IPS DF 6.9 (cell line): ENCODE data around the gene CCR8.

Experiments used
- DNase-seq: peaks from one replicate; pipeline ENCODE4 v3.0.0-alpha.2; 2013; ENCODE audit warnings: low read depth, low spot score
- H3K27ac ChIP-seq: one replicate; pipeline ENCODE4 v1.5.1; 2013; ENCODE audit warnings: low read length, control low read depth
- H3K27me3 ChIP-seq: 2 replicates; pipeline ENCODE4 v1.6.1; 2013; ENCODE audit warnings: mild to moderate bottlenecking, low read length; ENCODE audit not compliant: control insufficient read depth, insufficient read depth
- H3K36me3 ChIP-seq: 2 replicates; pipeline ENCODE4 v1.6.1; 2013; ENCODE audit warnings: low read length; ENCODE audit not compliant: control insufficient read depth, insufficient read depth
- H3K4me1 ChIP-seq: 2 replicates; pipeline ENCODE4 v1.6.1; 2013; ENCODE audit warnings: low read length; ENCODE audit not compliant: control insufficient read depth, insufficient read depth
- H3K4me3 ChIP-seq: 2 replicates; pipeline ENCODE4 v1.5.1; 2013; ENCODE audit warnings: mild to moderate bottlenecking, low read length
- H3K9me3 ChIP-seq: 2 replicates; pipeline ENCODE4 v1.6.1; 2013; ENCODE audit warnings: low read length, inconsistent platforms; ENCODE audit not compliant: control insufficient read depth, insufficient read depth
- WGBS: extraction: QIAGEN DNeasy Blood & Tissue Kit; methylation state at CpG from one replicate; pipeline ENCODE4 v1.1.7; 2013; ENCODE audit warnings: mixed read lengths, missing lambda C conversion rate; ENCODE audit not compliant: insufficient read length, insufficient coverage; 5-methylcytosine and 5-hydroxymethylcytosine counted together

The CCR8 gene

DNA sequence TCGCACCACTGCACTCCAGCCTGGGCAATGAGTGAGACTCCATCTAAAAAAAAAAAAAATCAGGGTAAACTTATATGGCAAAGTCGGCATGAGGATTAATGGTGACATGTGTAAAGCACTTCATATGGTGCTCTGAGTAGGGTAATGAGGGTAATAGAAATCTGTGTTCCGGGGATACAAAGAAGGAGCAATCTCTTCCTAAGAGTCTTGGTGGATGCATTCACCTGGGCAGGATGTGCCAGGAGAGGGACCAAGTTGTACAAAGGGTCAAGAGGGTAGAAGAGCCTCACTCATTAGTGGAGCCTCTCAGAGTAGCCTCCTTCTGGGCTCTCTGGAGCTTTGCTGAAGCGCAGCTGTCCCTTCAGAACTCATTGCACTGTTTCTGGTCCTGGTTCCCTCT lies 40.4 kb upstream of the CCR8 start:
- Histone ChIP-seq H3K9me3 (no peaks in the 10 kb centered on the region), H3K27ac (no peak overlapping the region), H3K4me1 (no peaks in the 10 kb centered on the region), H3K36me3 (no peaks in the 10 kb centered on the region), H3K4me3 (no peak overlapping the region), H3K27me3 (no peaks in the 10 kb centered on the region)
- no peak for DNase-seq
- WGBS, result no CpG with 5 or more reads among the region's 4 CpGs

DNA sequence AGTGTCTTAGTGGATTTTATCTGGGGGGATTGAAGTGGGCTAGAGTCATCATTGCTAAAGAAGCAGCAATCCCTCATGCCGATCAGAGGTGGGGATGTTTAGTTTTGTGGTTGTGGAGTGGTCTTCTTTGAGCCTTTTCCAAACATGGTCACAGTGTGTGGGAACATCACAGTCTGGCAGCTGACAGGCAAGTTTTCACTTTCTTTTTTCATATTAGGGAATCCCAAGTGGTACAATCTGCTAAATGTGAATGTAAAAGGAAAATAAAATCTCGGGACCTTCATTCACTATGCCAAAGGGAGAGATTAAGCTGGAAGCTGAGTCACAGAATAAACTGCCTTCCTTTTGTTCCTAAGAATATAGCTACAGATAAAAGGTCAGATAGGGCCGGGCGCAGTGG lies 39.3 kb upstream of the CCR8 start:
- DNase-seq, result no peak
- no CpG with 5 or more reads among the region's 4 CpGs for WGBS
- no peaks in the 10 kb centered on the region for H3K36me3 ChIP-seq
- H3K27ac ChIP-seq, result no peak overlapping the region
- no peaks in the 10 kb centered on the region for H3K27me3 ChIP-seq
- H3K4me1 ChIP-seq, result no peaks in the 10 kb centered on the region
- no peaks in the 10 kb centered on the region for H3K9me3 ChIP-seq
- no peak overlapping the region for H3K4me3 ChIP-seq

DNA sequence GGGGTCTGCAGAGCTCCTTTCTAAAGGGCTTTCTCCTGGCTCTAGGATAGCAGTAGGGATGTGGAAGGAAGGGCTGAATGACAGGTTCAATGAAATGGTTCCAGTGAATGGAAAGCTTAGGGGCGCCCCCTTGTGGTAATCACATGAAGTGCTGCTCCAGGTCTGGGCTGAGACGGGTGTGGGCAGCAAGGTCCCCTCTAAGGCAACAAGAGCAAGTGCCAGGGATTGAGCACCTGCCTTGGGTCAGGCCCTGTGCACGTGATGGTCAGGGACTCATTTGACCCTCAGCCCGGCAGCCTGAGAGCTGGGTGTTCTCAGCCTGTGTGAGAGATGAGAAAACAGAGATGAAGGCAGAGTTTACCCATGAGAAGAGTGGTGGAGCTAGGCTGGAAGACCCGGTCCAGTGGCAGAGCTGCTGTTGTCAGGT lies 37.6 kb upstream of the CCR8 start:
- Histone ChIP-seq H3K9me3 (no peaks in the 10 kb centered on the region), H3K4me1 (no peaks in the 10 kb centered on the region), H3K4me3 (no peak overlapping the region), H3K36me3 (no peaks in the 10 kb centered on the region), H3K27ac (no peak overlapping the region), H3K27me3 (no peaks in the 10 kb centered on the region)
- peak; percentile 54 for DNase-seq
- WGBS, result no CpG with 5 or more reads among the region's 5 CpGs

DNA sequence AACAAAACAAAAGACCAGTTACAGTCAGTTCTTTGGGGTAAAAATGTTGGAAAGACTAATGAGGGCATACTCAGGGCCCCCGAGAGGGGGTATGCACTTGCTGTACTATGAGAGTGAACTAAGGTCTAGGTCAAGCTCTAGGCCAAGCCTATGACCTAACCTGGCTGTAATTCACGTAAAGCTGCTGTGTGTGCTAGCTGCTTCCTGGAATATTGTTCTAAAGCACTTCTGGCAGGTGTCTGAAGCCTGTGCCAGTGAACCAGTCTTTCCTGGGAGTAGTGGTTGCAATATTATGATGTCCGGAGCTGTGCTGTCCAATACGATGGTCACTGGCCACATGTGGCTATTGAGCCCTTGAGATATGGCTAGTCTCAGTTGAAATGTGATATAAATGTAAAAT lies 36.5 kb upstream of the CCR8 start:
- Histone ChIP-seq H3K4me3 (no peak overlapping the region), H3K4me1 (no peaks in the 10 kb centered on the region), H3K27me3 (no peaks in the 10 kb centered on the region), H3K27ac (no peak overlapping the region), H3K9me3 (no peaks in the 10 kb centered on the region), H3K36me3 (no peaks in the 10 kb centered on the region)
- WGBS, result no CpG with 5 or more reads among the region's 4 CpGs
- no peak for DNase-seq

DNA sequence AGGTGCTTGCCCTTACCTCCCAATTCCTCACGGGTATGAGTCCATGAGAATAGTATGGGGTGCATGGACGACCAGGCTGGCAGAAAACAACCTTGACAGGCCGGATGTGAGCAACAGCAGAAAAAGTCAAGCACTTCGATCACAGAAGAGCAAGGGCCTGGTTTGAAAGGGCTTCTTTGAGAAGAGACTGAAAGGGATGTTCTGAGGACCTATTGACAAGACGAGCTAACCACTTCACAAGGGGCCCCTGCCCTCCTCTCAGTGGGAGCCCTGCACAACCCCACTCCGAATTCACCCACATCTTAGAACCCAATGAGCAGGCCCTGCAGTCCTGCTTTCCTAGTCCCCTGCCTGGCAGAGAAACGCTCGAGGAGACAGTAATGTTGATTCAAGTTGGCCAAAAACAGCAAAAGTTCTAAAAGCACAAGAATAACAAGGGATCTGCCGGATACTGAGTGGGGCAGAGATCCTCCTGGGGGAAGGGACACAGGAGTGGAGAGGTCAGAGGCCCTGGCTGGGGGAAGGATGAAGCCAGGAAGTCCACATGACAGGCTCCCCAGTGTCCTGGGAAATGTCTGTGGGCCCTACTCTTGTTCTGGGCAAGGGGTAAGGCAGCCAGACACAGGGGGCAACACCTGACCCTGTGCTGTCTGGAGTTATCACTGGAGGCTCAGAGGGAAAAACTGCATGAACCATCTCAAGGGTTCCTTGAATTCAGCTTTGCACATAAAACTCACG lies 34.9 kb upstream of the CCR8 start:
- Histone ChIP-seq H3K9me3 (no peaks in the 10 kb centered on the region), H3K4me1 (no peaks in the 10 kb centered on the region; the same call in 1 of the 2 replicates), H3K27me3 (no peaks in the 10 kb centered on the region), H3K27ac (no peak overlapping the region), H3K4me3 (no peak overlapping the region), H3K36me3 (no peaks in the 10 kb centered on the region)
- no CpG with 5 or more reads among the region's 10 CpGs for WGBS
- no peak for DNase-seq

DNA sequence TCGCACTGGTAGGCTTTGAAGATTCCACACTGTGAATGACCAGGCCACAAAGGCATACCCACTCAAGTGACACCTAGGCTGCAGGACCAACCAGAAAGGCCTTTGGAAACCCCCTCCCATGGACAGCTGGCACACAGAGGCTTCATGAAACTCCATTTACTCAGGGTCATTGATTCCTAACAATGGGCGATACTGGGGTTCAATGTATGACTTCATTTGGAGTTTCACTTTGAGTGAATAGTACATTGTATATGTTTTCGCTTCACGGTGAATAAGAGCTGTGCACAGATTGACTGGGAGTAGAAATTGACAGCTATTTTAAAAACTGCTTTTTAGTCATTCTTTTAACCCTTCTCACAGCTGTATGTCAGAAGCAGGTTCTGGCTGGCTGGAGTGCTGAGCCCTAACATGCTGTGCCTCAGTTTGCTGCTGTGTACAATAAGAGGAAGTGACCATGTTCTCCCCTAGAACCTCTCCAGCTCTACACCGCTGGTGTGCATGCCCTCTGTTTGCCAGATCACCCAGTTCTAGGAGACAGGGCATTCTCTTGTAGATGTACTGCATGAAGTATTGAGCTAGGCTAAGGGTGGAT lies 34.2 kb upstream of the CCR8 start:
- no peak for DNase-seq
- Histone ChIP-seq H3K27ac (no peak overlapping the region), H3K27me3 (no peaks in the 10 kb centered on the region), H3K4me1 (no peaks in the 10 kb centered on the region; the same call in 1 of the 2 replicates), H3K9me3 (no peaks in the 10 kb centered on the region), H3K36me3 (no peaks in the 10 kb centered on the region), H3K4me3 (no peak overlapping the region)
- no CpG with 5 or more reads among the region's 5 CpGs for WGBS

DNA sequence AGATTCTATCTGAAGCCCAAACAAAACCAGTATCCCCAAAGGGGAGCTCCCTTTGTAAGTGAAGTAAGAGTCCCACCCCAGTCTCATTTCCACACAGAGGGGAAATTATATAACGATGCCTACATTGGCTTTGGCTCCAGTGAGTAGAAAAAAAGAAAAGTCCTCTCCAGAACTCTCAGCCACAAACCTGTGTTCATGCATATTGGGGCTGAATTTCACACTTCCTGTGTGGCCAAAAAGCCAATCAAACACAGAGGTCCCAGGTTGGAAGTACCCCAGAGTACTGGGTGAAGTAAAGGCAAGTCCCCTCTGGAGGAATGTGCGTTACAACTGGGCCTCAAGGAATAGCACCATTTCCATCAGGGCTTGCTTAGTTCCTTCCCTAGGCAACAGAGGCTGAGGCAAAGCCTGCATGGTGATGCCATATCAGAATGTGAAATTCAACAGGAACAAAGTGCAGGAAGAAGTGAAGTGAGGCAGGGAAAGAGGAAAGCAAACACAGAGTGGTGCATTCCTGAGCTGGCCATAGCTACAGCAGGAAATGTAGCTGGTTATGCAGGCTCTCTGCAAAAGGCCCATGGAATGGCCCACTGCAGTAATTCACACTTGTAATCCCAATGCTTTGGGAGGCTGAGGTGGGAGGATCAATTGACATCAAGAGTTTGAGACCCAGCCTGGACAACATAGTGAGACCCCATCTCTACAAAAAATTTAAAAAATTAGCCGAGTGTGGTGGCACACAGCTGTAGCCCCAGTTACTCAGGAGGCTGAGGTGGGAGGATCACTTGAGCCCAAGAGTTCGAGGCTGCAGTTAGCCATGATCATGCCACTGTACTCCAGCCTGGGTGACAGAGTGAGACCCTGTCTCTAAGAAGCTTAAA lies 33.1 kb upstream of the CCR8 start:
- no peaks in the 10 kb centered on the region for H3K27me3 ChIP-seq
- no CpG with 5 or more reads among the region's 4 CpGs for WGBS

DNA sequence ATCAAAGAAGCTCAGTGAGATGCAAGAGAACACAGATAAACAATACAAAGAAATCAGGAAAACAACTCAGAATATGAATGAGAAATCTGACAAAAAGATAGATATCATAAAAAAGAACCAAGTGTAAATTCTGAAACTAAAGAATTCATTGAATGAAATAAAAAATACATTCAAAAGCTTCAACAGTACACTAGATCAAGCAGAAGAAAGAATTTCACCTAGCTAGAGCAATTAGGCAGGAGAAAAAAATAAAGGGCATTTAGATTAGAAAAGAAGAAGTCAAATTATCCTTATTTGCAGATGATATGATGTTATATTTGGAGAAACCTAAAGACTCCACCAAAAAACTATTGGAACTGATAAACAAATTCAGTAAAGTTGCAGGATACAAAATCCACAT lies 30.2 kb upstream of the CCR8 start:
- no peaks in the 10 kb centered on the region for H3K36me3 ChIP-seq
- no peaks in the 10 kb centered on the region; the same call in 1 of the 2 replicates for H3K4me1 ChIP-seq
- no peaks in the 10 kb centered on the region for H3K9me3 ChIP-seq
- DNase-seq, result no peak
- no peak overlapping the region for H3K4me3 ChIP-seq
- H3K27ac ChIP-seq, result no peak overlapping the region
- no peaks in the 10 kb centered on the region for H3K27me3 ChIP-seq

More for the DNA sequence above, 33.1 kb upstream of the CCR8 start:
- DNase-seq, result no peak
- H3K4me3 ChIP-seq, result no peak overlapping the region
- H3K4me1 ChIP-seq, result no peaks in the 10 kb centered on the region; the same call in 1 of the 2 replicates
- H3K9me3 ChIP-seq, result no peaks in the 10 kb centered on the region
- no peak overlapping the region for H3K27ac ChIP-seq
- H3K36me3 ChIP-seq, result no peaks in the 10 kb centered on the region

DNA sequence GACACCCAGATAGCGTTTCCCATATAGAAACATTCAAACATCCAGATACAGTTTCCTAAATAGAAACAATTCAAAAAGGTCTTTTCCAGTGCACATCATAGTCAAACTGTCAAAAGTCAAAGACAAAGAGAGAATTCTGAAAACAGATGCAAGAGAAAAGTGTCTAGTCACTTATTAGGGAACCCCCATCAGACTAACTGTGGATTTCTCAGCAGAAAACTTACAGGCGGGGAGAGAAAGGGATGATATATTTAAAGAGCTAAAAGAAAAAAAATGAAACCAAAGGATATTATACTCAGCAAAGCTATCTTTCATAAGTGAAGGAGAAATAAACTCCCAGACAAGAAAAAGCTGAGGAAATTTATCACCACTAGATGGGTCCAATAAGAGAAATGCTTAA lies 27.3 kb upstream of the CCR8 start:
- WGBS, result no CpG with 5 or more reads among the region's 2 CpGs
- Histone ChIP-seq H3K4me1 (no peaks in the 10 kb centered on the region; the same call in 1 of the 2 replicates), H3K27me3 (no peaks in the 10 kb centered on the region), H3K36me3 (no peaks in the 10 kb centered on the region), H3K4me3 (no peak overlapping the region), H3K27ac (no peak overlapping the region), H3K9me3 (no peaks in the 10 kb centered on the region)
- no peak for DNase-seq

DNA sequence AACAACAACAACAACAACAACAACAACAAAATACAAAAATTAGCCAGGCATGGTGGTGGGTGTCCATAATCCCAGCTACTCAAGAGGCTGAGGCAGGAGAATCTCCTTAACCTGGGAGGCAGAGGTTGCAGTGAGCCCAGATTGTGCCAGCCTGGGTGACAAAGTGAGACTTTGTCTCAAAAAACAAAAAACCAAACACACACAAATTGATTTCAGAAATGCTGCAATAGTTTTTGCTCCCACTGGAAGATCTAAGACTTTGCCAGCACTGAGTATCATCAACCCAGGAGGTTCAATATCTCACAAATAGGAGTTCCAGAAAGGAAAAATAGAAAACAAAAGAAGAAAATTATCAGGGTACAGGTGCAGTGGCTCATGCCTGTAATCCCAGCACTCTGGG lies 16.2 kb upstream of the CCR8 start:
- Histone ChIP-seq H3K4me1 (no peaks in the 10 kb centered on the region), H3K27me3 (no peaks in the 10 kb centered on the region)

More for the DNA sequence above, 16.2 kb upstream of the CCR8 start:
- no peak overlapping the region for H3K4me3 ChIP-seq
- no peaks in the 10 kb centered on the region for H3K9me3 ChIP-seq
- H3K36me3 ChIP-seq, result no peaks in the 10 kb centered on the region
- no peak overlapping the region for H3K27ac ChIP-seq
- no peak for DNase-seq
